ENCODE data around the gene TMEM132D. TPM values are rescaled to one million over a fixed set of nuclear protein-coding genes. Genes with fewer than 3 reads are reported as not detected.
"Not testable (repeated sequence)": the region's sequence is repeated elsewhere in the genome, so short reads cannot be mapped to it uniquely, and the experiment has no call there.

TMEM132D gene
- total RNA-seq, 1 experiment from 2014 or later: not detected

DNA sequence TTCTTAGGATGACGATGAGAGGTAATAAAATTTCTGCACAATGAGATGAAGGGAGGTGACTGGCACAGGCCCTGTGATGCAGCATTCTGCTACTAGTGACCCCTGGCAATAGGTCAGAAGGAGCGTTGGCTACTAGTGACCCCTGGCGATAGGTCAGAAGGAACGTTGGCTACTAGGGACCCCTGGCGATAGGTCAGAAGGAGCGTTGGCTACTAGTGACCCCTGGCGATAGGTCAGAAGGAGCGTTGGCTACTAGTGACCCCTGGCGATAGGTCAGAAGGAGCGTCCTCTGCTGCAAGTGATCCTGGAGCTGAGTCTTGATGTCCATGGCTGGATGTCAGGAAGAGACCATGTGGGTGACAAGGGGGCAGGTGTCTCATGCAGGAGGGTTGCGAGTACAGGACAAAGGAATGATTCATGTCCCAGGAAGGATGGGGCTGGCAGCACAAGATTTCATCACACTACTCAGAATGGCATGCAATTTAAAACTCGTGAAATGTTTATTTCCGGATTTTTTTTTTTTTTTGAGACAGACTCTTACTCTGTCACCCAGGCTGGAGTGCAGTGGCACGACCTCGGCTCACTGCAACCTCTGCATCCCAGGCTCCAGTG lies 365.0 kb downstream of the TMEM132D start:
- not testable (repeated sequence) for H3K27ac ChIP-seq (ENCODE audit: low read length); H3K9ac ChIP-seq (ENCODE audit: low read length); DNase-seq; H3K79me2 ChIP-seq (ENCODE audit: low read length); H3K9me2 ChIP-seq (replicated peaks; ENCODE audit: insufficient read depth, low read length); H3K4me1 ChIP-seq (ENCODE audit: low read length); H2AFZ ChIP-seq (ENCODE audit: low read length); H3K27me3 ChIP-seq (ENCODE audit: low read length); H3K4me2 ChIP-seq (ENCODE audit: low read depth, low read length, poor library complexity, severe bottlenecking); H3K4me3 ChIP-seq (ENCODE audit: low read length); H4K20me1 ChIP-seq (ENCODE audit: insufficient read depth, low read depth, low read length); H3K36me3 ChIP-seq (ENCODE audit: insufficient read depth, low read length)
- peaks cover 18% of the 10 kb centered on the region for H3K9me3 ChIP-seq (ENCODE audit: low read length)

- DNase-seq: no peak
- H3K9me2 ChIP-seq (replicated peaks; ENCODE audit: insufficient read depth, low read length): no peaks in the 10 kb centered on the region
- no peak overlapping the region for H3K9ac ChIP-seq (ENCODE audit: low read length)
- H3K27ac ChIP-seq (ENCODE audit: low read length): no peak overlapping the region
- H3K27me3 ChIP-seq (ENCODE audit: low read length): no peaks in the 10 kb centered on the region
- no peaks in the 10 kb centered on the region for H3K4me1 ChIP-seq (ENCODE audit: low read length)
- no peak overlapping the region for H3K4me3 ChIP-seq (ENCODE audit: low read length)
- H3K9me3 ChIP-seq (ENCODE audit: low read length): peaks cover 18% of the 10 kb centered on the region
- no peak overlapping the region for H2AFZ ChIP-seq (ENCODE audit: low read length)
- no peaks in the 10 kb centered on the region for H3K79me2 ChIP-seq (ENCODE audit: low read length)
- no peak overlapping the region for H3K4me2 ChIP-seq (ENCODE audit: low read depth, low read length, poor library complexity, severe bottlenecking)
- no peaks in the 10 kb centered on the region for H3K36me3 ChIP-seq (ENCODE audit: insufficient read depth, low read length)
- no peaks in the 10 kb centered on the region for H4K20me1 ChIP-seq (ENCODE audit: insufficient read depth, low read depth, low read length)
These were observed 365.7 kb downstream of the TMEM132D start for GRCh38 chr12:129538137-129538536.

GRCh38 chr12:129534966-129535750 lies 368.7 kb downstream of the TMEM132D start:
- no peak overlapping the region for H2AFZ ChIP-seq (ENCODE audit: low read length)
- no peaks in the 10 kb centered on the region for H3K79me2 ChIP-seq (ENCODE audit: low read length)

DNA sequence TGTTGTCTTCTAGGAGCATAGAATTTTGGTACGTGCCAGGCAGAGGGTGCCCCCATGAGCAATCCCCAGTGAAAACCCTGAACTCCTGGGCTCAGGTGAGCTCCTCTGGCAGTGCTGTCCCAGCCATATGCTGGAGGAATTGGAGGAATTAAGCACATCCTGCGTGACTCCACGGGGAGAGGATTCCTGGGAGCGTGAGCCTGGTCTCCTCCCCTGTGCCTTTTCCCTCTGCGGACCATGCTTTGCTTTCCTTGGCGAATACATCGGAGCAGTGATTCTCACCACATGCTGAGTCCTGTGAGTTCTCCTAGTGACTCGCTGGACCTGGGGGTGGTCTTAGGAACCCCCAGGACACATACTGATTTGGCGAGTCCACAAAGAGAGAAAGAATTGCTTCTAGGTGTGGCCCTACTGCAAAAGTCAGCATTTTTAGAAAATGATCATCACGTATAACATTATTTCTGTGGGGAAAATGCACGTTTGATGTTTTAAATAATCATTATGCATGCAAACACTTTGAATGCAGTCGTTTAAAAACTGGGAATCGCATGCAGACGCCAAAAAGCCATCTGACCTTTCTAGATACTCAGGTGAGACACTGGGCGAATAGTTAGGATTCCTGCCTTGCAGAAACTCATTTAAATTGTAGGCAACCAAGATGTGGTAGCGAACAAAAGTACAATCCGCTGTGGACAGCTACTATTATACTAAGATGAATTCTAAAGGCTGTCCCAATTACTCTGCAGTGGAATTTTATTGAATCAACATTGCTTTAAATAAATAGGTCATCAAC lies 370.9 kb downstream of the TMEM132D start:
- Histone ChIP-seq H3K9ac (ENCODE audit: low read length) (no peak overlapping the region), H3K9me2 (replicated peaks; ENCODE audit: insufficient read depth, low read length) (no peaks in the 10 kb centered on the region), H2AFZ (ENCODE audit: low read length) (no peak overlapping the region), H3K4me1 (ENCODE audit: low read length) (no peaks in the 10 kb centered on the region), H3K36me3 (ENCODE audit: insufficient read depth, low read length) (no peaks in the 10 kb centered on the region), H4K20me1 (ENCODE audit: insufficient read depth, low read depth, low read length) (no peaks in the 10 kb centered on the region), H3K9me3 (ENCODE audit: low read length) (peaks cover 11% of the 10 kb centered on the region), H3K27ac (ENCODE audit: low read length) (no peak overlapping the region), H3K4me2 (ENCODE audit: low read depth, low read length, poor library complexity, severe bottlenecking) (no peak overlapping the region), H3K4me3 (ENCODE audit: low read length) (no peak overlapping the region), H3K79me2 (ENCODE audit: low read length) (no peaks in the 10 kb centered on the region), H3K27me3 (ENCODE audit: low read length) (no peaks in the 10 kb centered on the region)
- DNase-seq: no peak

More at GRCh38 chr12:129534966-129535750, 368.7 kb downstream of the TMEM132D start:
- H3K27ac ChIP-seq (ENCODE audit: low read length): no peak overlapping the region
- H3K36me3 ChIP-seq (ENCODE audit: insufficient read depth, low read length): no peaks in the 10 kb centered on the region
- no peaks in the 10 kb centered on the region for H3K27me3 ChIP-seq (ENCODE audit: low read length)
- no peak overlapping the region for H3K9ac ChIP-seq (ENCODE audit: low read length)
- peaks cover 18% of the 10 kb centered on the region for H3K9me3 ChIP-seq (ENCODE audit: low read length)
- no peak for DNase-seq
- H3K4me1 ChIP-seq (ENCODE audit: low read length): no peaks in the 10 kb centered on the region
- no peaks in the 10 kb centered on the region for H4K20me1 ChIP-seq (ENCODE audit: insufficient read depth, low read depth, low read length)
- H3K4me3 ChIP-seq (ENCODE audit: low read length): no peak overlapping the region
- no peaks in the 10 kb centered on the region for H3K9me2 ChIP-seq (replicated peaks; ENCODE audit: insufficient read depth, low read length)
- no peak overlapping the region for H3K4me2 ChIP-seq (ENCODE audit: low read depth, low read length, poor library complexity, severe bottlenecking)

- H3K36me3 ChIP-seq (ENCODE audit: insufficient read depth, low read length): no peaks in the 10 kb centered on the region
- H3K4me2 ChIP-seq (ENCODE audit: low read depth, low read length, poor library complexity, severe bottlenecking): no peak overlapping the region
- no peak overlapping the region for H3K9ac ChIP-seq (ENCODE audit: low read length)
- H3K79me2 ChIP-seq (ENCODE audit: low read length): no peaks in the 10 kb centered on the region
- no peaks in the 10 kb centered on the region for H3K27me3 ChIP-seq (ENCODE audit: low read length)
- no peaks in the 10 kb centered on the region for H3K9me2 ChIP-seq (replicated peaks; ENCODE audit: insufficient read depth, low read length)
- no peak overlapping the region for H3K27ac ChIP-seq (ENCODE audit: low read length)
- no peaks in the 10 kb centered on the region for H3K4me1 ChIP-seq (ENCODE audit: low read length)
- no peak for DNase-seq
- H3K4me3 ChIP-seq (ENCODE audit: low read length): no peak overlapping the region
- H3K9me3 ChIP-seq (ENCODE audit: low read length): peaks cover 6% of the 10 kb centered on the region; the same call in 1 of the 2 replicates
- no peaks in the 10 kb centered on the region for H4K20me1 ChIP-seq (ENCODE audit: insufficient read depth, low read depth, low read length)
- no peak overlapping the region for H2AFZ ChIP-seq (ENCODE audit: low read length)
These were observed 371.7 kb downstream of the TMEM132D start for GRCh38 chr12:129532082-129532481.

- Histone ChIP-seq H3K9ac (ENCODE audit: low read length) (no peak overlapping the region), H3K36me3 (ENCODE audit: insufficient read depth, low read length) (no peaks in the 10 kb centered on the region), H3K4me3 (ENCODE audit: low read length) (no peak overlapping the region), H4K20me1 (ENCODE audit: insufficient read depth, low read depth, low read length) (no peaks in the 10 kb centered on the region), H3K9me2 (replicated peaks; ENCODE audit: insufficient read depth, low read length) (no peaks in the 10 kb centered on the region), H3K9me3 (ENCODE audit: low read length) (peaks cover 5% of the 10 kb centered on the region; the same call in 1 of the 2 replicates), H2AFZ (ENCODE audit: low read length) (no peak overlapping the region), H3K79me2 (ENCODE audit: low read length) (no peaks in the 10 kb centered on the region), H3K27ac (ENCODE audit: low read length) (no peak overlapping the region), H3K27me3 (ENCODE audit: low read length) (no peaks in the 10 kb centered on the region), H3K4me1 (ENCODE audit: low read length) (no peaks in the 10 kb centered on the region), H3K4me2 (ENCODE audit: low read depth, low read length, poor library complexity, severe bottlenecking) (no peak overlapping the region)
- DNase-seq: no peak
These were observed 372.8 kb downstream of the TMEM132D start for GRCh38 chr12:129530984-129531383.

DNA sequence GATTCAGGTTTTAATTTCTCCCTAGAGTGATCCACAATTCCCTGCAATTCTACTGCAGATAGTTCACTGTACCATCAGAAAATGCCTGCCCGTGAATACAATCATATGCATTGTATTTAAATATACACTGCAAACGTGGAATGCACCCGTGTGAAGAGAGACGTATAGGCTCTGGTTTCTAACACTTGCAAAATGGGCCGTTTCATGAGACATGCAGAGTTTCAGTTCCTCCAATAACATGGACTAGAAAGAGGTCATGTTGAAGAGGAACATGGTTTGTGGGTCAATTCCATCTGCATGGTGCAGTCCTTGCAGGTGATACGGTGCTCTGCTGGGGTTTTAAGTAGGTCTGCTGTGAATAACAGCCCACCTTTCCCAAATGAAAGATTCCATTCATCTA lies 373.3 kb downstream of the TMEM132D start:
- Histone ChIP-seq H3K36me3 (ENCODE audit: insufficient read depth, low read length) (no peaks in the 10 kb centered on the region), H3K27me3 (ENCODE audit: low read length) (no peaks in the 10 kb centered on the region), H3K79me2 (ENCODE audit: low read length) (no peaks in the 10 kb centered on the region), H2AFZ (ENCODE audit: low read length) (no peak overlapping the region), H3K4me3 (ENCODE audit: low read length) (no peak overlapping the region), H3K4me2 (ENCODE audit: low read depth, low read length, poor library complexity, severe bottlenecking) (no peak overlapping the region), H3K27ac (ENCODE audit: low read length) (no peak overlapping the region), H3K9me2 (replicated peaks; ENCODE audit: insufficient read depth, low read length) (no peaks in the 10 kb centered on the region), H3K4me1 (ENCODE audit: low read length) (no peaks in the 10 kb centered on the region), H3K9me3 (ENCODE audit: low read length) (peaks cover 5% of the 10 kb centered on the region; the same call in 1 of the 2 replicates), H3K9ac (ENCODE audit: low read length) (no peak overlapping the region), H4K20me1 (ENCODE audit: insufficient read depth, low read depth, low read length) (no peaks in the 10 kb centered on the region)
- DNase-seq: no peak

DNA sequence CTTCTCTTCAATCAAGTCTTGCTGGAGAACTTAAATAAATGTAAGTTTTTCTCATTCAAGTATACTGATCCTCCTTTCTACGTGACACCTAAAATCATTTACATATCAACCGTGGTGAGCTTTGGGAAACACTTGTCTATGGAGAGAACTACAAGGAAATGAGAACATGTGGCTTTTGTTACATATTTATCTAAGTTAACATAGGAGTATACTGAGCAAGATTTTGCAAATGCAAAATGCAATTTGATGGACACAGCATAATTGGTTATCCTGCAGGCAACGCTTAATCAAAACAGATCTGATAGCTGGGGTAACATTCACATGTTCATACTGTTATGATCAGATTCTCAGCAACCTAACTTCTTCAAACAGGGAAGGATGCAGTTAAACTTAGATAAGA lies 376.3 kb downstream of the TMEM132D start:
- no peak overlapping the region for H2AFZ ChIP-seq (ENCODE audit: low read length)

More for the DNA sequence above, 376.3 kb downstream of the TMEM132D start:
- Histone ChIP-seq H3K36me3 (ENCODE audit: insufficient read depth, low read length) (no peaks in the 10 kb centered on the region), H3K27ac (ENCODE audit: low read length) (no peak overlapping the region), H4K20me1 (ENCODE audit: insufficient read depth, low read depth, low read length) (no peaks in the 10 kb centered on the region), H3K9me2 (replicated peaks; ENCODE audit: insufficient read depth, low read length) (no peaks in the 10 kb centered on the region), H3K4me1 (ENCODE audit: low read length) (no peaks in the 10 kb centered on the region), H3K9ac (ENCODE audit: low read length) (no peak overlapping the region), H3K4me3 (ENCODE audit: low read length) (no peak overlapping the region), H3K9me3 (ENCODE audit: low read length) (peaks cover 10% of the 10 kb centered on the region; the same call in 1 of the 2 replicates), H3K27me3 (ENCODE audit: low read length) (no peaks in the 10 kb centered on the region), H3K4me2 (ENCODE audit: low read depth, low read length, poor library complexity, severe bottlenecking) (no peak overlapping the region), H3K79me2 (ENCODE audit: low read length) (no peaks in the 10 kb centered on the region)
- no peak for DNase-seq

All from Karpas-422 (cell line).